Gastrocnemius medialis (tissue), 4 donors: ENCODE measurements around the gene RSAD1.

ENCODE experiments used
- CTCF ChIP-seq, 5 experiments: fragments of 450-650 bp in 3 of 5; fragments of 200-600 bp in 2 of 5; sonication (generic) in 2 of 5; IDR thresholded peaks in 4 of 5; conservative IDR thresholded peaks in 1 of 5; 1 replicate in 4 of 5; 2 replicates in 1 of 5; pipeline ENCODE4 v1.5.1; 2016 to 2019; ENCODE audit warnings: antibody characterized with exemption in 5 of 5, mild to moderate bottlenecking in 3 of 5, moderate library complexity in 3 of 5
- POLR2A ChIP-seq, 2 donors: fragments of 450-650 bp; IDR thresholded peaks; one replicate each; pipeline ENCODE4 v1.6.1; 2017; ENCODE audit warnings: antibody characterized with exemption in 2 of 2, mild to moderate bottlenecking in 2 of 2, moderate library complexity in 2 of 2

DNA sequence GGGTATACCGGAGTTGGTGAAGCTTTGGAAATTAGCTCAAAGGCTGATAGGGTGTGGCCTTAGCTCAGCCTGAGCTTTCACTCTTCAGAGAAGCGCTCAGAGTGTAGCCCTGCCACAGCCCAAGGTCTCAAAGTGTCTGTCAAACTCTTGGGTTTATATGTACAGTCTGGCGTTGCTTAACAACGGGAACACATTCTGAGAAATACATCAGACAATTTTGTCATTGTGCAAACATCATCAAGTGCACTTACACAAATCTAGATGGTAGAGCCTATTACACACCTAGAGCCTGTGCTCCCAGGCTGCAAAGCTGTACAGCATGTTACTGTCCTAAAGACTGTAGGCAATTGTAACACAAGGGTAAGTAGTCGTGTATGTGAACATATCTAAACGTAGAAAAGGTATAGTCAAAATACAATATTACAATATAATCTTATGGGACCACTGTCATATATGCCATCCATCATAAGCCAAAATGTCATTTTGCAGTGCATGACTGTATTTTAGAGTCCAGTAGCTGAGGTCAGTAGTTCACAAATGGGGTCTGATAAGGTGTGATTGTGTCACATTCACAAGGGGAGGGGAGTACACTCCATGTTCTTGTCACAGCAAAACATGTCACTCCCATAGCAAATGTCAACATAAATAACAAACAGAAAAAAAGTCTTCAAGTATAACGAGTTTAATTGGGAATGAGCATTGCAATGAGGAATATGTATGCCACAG lies 30.6 kb upstream of the RSAD1 start:
- no peak for TF ChIP-seq CTCF (IDR thresholded peaks at IDR 0.05 in 4 of 5, conservative IDR thresholded peaks at IDR 0.05 in 1 of 5)
- no peak for TF ChIP-seq POLR2A (IDR thresholded peaks at IDR 0.05)
